Measurements from ENCODE around the gene SCAP.

- TF ChIP-seq CTCF (IDR thresholded peaks at IDR 0.05; ENCODE audit: borderline replicate concordance, extremely low read depth, low read length, poor library complexity, severe bottlenecking) (no peak), EZH2 (IDR thresholded peaks at IDR 0.05; ENCODE audit: borderline replicate concordance, low read depth, low read length, severe bottlenecking) (no peak)
Observed at GRCh38 chr3:47411696-47412452, 63.9 kb downstream of the SCAP start.

All from DND-41 (cell line).